HTERT RPE-1 (cell line): ENCODE results near the gene MRPS5.
"Not testable (repeated sequence)": the region's sequence is repeated elsewhere in the genome, so short reads cannot be mapped to it uniquely, and the experiment has no call there.

ENCODE experiments used
- in situ Hi-C: fragments of 300-500 bp; cut with MboI; formaldehyde crosslinking; loops from 4 replicates; pipeline ENCODE4 v1.14.3; 2020; ENCODE audit warnings: low sequenced_read_pairs

The MRPS5 gene

GRCh38 chr2:95121407-95122196, at the start of gene MRPS5:
TSS of gene MRPS5 (minus strand) at chr2:95121808. CDS start at chr2:95121791, 17 bp downstream.
- in situ Hi-C loops = no loop called here

- in situ Hi-C loops = no loop called here
Measured at GRCh38 chr2:95166065-95166763, 44.6 kb upstream of the MRPS5 start.

- in situ Hi-C loops = no loop called here
Measured at GRCh38 chr2:95165371-95166064, 43.9 kb upstream of the MRPS5 start, which contains the start of gene ZNF2. TSS of gene ZNF2 (plus strand) at chr2:95165809. CDS start at chr2:95176227, 10,418 bp downstream.

GRCh38 chr2:95165030-95165370, 43.4 kb upstream of the MRPS5 start:
- in situ Hi-C loops = no loop called here

GRCh38 chr2:95159690-95160449, 38.3 kb upstream of the MRPS5 start, which contains the start of gene ZNF514:
TSS of gene ZNF514 (minus strand) at chr2:95159848. CDS start at chr2:95153253, 6,595 bp downstream.
- in situ Hi-C loops = no loop called here

- in situ Hi-C loops = no loop called here
Measured at GRCh38 chr2:95158891-95159619, 37.4 kb upstream of the MRPS5 start.

GRCh38 chr2:95158441-95158840, 36.8 kb upstream of the MRPS5 start:
- in situ Hi-C loops = no loop called here

GRCh38 chr2:95149397-95149984, 27.9 kb upstream of the MRPS5 start:
- in situ Hi-C loops = no loop called here

- in situ Hi-C loops = no loop called here
Measured at GRCh38 chr2:95143838-95144237, 22.2 kb upstream of the MRPS5 start.

- in situ Hi-C loops = no loop called here
Measured at GRCh38 chr2:95138702-95139101, 17.1 kb upstream of the MRPS5 start.

GRCh38 chr2:95122197-95122551, 566 bp upstream of the MRPS5 start:
- in situ Hi-C loops = no loop called here

- in situ Hi-C loops = no loop called here
Measured at GRCh38 chr2:95121093-95121406, 558 bp downstream of the MRPS5 start.

- in situ Hi-C loops = no loop called here
Measured at GRCh38 chr2:95115418-95115817, 6.2 kb downstream of the MRPS5 start.

- in situ Hi-C loops = no loop called here
Measured at GRCh38 chr2:95113464-95113863, 8.1 kb downstream of the MRPS5 start.

- in situ Hi-C loops = no loop called here
Measured at GRCh38 chr2:95110395-95110794, 11.2 kb downstream of the MRPS5 start.

- in situ Hi-C loops = no loop called here
Measured at GRCh38 chr2:95109260-95109659, 12.3 kb downstream of the MRPS5 start.

GRCh38 chr2:95106081-95106480, 15.5 kb downstream of the MRPS5 start:
- in situ Hi-C loops = no loop called here

- in situ Hi-C loops = no loop called here
Measured at GRCh38 chr2:95104606-95105005, 17.0 kb downstream of the MRPS5 start.

- in situ Hi-C loops = no loop called here
Measured at GRCh38 chr2:95099910-95100309, 21.7 kb downstream of the MRPS5 start.

- in situ Hi-C loops = not testable (repeated sequence)
Measured at GRCh38 chr2:95098273-95098672, 23.3 kb downstream of the MRPS5 start.
